ENCODE data around the gene EFCAB12.

DNA sequence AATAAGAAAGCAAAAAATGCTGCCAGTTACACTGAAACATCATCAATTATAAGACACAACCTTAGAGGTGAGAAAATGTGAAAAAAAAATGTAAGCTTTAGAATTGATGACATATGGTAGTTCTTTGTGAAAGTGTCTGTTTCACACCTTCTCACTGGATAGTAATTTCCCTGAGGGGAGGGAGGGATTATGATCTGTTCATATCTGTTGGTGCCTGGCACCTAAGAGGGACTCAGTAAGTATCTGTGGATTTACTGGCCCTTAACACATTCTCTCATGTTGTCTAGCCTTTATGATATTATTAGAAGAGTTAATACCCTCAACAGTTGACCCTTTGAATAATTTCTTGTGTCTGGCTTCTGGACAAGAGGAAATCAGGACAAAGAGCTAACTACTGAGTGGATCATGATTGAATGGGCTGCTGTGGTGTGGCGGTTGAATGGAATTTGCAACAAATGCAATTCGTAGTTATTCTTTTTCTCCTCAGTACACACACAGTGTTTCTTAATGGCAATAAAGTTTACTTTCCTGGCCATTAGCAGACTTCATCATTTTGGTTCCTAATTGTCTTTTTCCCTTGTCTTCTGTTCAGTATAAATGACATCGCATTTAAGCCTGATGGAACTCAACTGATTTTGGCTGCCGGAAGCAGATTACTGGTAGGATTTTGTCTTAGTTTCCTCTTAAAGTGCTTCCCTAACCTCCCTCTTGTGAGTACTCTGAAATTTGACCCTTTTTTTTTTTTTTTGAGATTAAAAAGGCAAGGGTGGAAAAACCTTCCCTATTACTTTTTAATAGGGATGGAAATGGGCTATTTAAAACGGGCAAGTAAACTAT is 21.1 kb upstream of the EFCAB12 start:
- TF ChIP-seq, protein P1, sequence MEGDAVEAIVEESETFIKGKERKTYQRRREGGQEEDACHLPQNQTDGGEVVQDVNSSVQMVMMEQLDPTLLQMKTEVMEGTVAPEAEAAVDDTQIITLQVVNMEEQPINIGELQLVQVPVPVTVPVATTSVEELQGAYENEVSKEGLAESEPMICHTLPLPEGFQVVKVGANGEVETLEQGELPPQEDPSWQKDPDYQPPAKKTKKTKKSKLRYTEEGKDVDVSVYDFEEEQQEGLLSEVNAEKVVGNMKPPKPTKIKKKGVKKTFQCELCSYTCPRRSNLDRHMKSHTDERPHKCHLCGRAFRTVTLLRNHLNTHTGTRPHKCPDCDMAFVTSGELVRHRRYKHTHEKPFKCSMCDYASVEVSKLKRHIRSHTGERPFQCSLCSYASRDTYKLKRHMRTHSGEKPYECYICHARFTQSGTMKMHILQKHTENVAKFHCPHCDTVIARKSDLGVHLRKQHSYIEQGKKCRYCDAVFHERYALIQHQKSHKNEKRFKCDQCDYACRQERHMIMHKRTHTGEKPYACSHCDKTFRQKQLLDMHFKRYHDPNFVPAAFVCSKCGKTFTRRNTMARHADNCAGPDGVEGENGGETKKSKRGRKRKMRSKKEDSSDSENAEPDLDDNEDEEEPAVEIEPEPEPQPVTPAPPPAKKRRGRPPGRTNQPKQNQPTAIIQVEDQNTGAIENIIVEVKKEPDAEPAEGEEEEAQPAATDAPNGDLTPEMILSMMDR (IDR thresholded peaks at IDR 0.05), result no peak
- TF ChIP-seq POLR2A (IDR thresholded peaks at IDR 0.05), result no peak
- TF ChIP-seq POLR2AphosphoS5 (IDR thresholded peaks at IDR 0.05; ENCODE audit: insufficient read depth in 1 of 2, low read depth in 1 of 2), result no peak
